Stimulated activated CD8-positive, alpha-beta memory T cell treated with anti-CD3 and anti-CD28 coated beads, Interleukin-15, amount 100 ng/mL, for 48 hours (primary cell): ENCODE results near the gene ZNF276.
"Not testable (repeated sequence)": the region's sequence is repeated elsewhere in the genome, so short reads cannot be mapped to it uniquely, and the experiment has no call there.

Source experiments
- DNase-seq, 2 donors: peaks; one replicate each; pipeline ENCODE4 v3.0.0-alpha.2; 2020; ENCODE audit warnings: low read depth in 2 of 2

ZNF276 gene

GRCh38 chr16:89696670-89697128 is 24.6 kb upstream of the ZNF276 start:
- DNase-seq = no peak

GRCh38 chr16:89697161-89697615 is 24.1 kb upstream of the ZNF276 start:
- DNase-seq = no peak

- DNase-seq = no peak
Observed at GRCh38 chr16:89697616-89698331, 23.6 kb upstream of the ZNF276 start.

GRCh38 chr16:89698717-89699116 is 22.6 kb upstream of the ZNF276 start:
- not testable (repeated sequence) for DNase-seq

- DNase-seq = not testable (repeated sequence)
Observed at GRCh38 chr16:89699629-89700099, 21.7 kb upstream of the ZNF276 start.

- peak; percentile 95 to 96 for DNase-seq
Observed at GRCh38 chr16:89700100-89700648, 21.2 kb upstream of the ZNF276 start.

- DNase-seq = no peak
Observed at GRCh38 chr16:89700649-89701424, 20.5 kb upstream of the ZNF276 start.

- peak; percentile 92 to 95 for DNase-seq
Observed at GRCh38 chr16:89701425-89702406, 19.6 kb upstream of the ZNF276 start, which contains the start of gene SPATA2L. TSS of gene SPATA2L (minus strand) at chr16:89701705. CDS start at chr16:89701232, 473 bp downstream.

- no peak for DNase-seq
Observed at GRCh38 chr16:89704281-89704680, 17.1 kb upstream of the ZNF276 start.

- no peak for DNase-seq
Observed at GRCh38 chr16:89705006-89705405, 16.3 kb upstream of the ZNF276 start.

- no peak for DNase-seq
Observed at GRCh38 chr16:89706518-89707260, 14.6 kb upstream of the ZNF276 start.

- no peak for DNase-seq
Observed at GRCh38 chr16:89707695-89708094, 13.6 kb upstream of the ZNF276 start.

GRCh38 chr16:89708481-89708931 is 12.8 kb upstream of the ZNF276 start:
- DNase-seq = no peak

- DNase-seq = no peak
Observed at GRCh38 chr16:89709166-89709565, 12.2 kb upstream of the ZNF276 start.

- DNase-seq = no peak
Observed at GRCh38 chr16:89709716-89710432, 11.5 kb upstream of the ZNF276 start.

GRCh38 chr16:89710709-89711564 is 10.4 kb upstream of the ZNF276 start:
- no peak for DNase-seq

- DNase-seq = peak in 1 of 2 donors; percentile 65
Observed at GRCh38 chr16:89711601-89712273, 9.6 kb upstream of the ZNF276 start.

GRCh38 chr16:89712274-89712781 is 9.0 kb upstream of the ZNF276 start:
- DNase-seq = no peak
